SH-SY5Y (cell line): ENCODE data around the gene GCNT2.

Experiments
- GATA2 ChIP-seq: IDR thresholded peaks from 2 replicates; pipeline ENCODE4 v1.6.1; 2011; ENCODE audit warnings: mild to moderate bottlenecking, low read depth, low read length
- GATA3 ChIP-seq: IDR thresholded peaks from 2 replicates; pipeline ENCODE4 v1.6.1; 2011; ENCODE audit warnings: low read depth, mild to moderate bottlenecking, low read length, moderate library complexity

DNA sequence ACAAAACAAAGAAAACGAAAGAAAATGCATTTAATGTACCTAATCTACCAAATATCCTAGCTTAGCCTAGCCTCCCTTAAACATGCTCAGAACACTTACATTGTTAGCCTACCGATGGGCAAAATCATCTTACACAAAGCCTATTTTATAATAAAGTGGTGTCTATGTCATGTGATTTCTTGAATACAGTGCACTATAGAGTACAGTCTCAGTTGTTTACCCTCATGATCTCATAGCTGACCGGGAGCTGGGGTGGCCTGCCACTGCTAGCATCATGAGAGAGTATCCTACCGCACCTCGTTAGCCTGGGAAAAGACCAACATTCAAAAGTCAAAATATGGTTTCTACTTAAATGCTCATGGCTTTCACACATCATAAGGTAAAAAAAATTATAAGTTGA lies 16.6 kb downstream of the GCNT2 start:
- no peak for TF ChIP-seq GATA2
- no peak for TF ChIP-seq GATA3
